Measurements from ENCODE around the gene RBKS. TPM values are rescaled to one million over a fixed set of nuclear protein-coding genes. Genes with fewer than 3 reads are reported as not detected.

The RBKS gene
- total RNA-seq, 4 donors from 2014 or later, result 1.5 to 3.1 (median 2.1) TPM

- TF ChIP-seq CTCF (IDR thresholded peaks at IDR 0.05; ENCODE audit: low read depth), result no peak
Measured at GRCh38 chr2:27829791-27830190, 60.4 kb downstream of the RBKS start.

DNA sequence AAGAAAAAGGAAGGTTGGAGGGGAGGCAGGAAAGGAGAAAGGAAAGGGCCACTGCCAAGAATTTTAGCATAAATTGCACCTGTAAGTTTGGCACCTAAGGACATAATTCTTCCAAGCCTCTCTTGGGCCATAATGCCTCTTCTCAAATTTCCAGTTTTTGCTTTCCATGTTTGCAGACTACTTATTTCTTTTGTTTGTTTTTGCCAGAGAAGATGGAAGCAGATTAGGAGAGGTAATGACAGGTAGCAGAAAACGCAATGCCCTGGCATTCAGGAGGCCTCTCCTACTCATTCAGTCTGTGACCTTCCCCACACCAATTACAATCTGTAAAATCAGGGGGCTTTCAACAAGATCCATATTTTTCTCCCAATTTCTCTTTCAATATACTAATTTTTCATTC is 61.9 kb downstream of the RBKS start:
- TF ChIP-seq CTCF (IDR thresholded peaks at IDR 0.05; ENCODE audit: low read depth), result no peak

DNA sequence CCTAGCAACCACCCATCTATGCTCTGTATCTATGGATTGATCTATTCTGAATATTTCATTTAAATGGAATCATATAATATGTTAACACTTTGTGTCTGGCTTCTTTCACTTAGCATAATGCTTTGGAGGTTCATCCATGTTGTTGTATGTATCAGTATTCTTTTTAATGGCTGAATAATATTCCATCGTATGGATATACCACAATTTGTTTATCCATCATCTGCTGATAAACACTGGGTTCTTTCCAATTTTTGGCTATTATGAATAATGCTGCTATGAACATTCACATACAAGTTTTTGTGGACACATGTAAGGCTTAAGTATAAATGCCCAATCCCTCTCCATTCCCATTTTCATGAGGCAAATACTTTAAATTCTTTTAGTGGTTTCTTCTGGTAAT is 65.8 kb downstream of the RBKS start:
- no peak for TF ChIP-seq CTCF (IDR thresholded peaks at IDR 0.05; ENCODE audit: low read depth)

GRCh38 chr2:27823569-27823968 is 66.6 kb downstream of the RBKS start:
- TF ChIP-seq CTCF (IDR thresholded peaks at IDR 0.05; ENCODE audit: low read depth), result no peak

GRCh38 chr2:27823135-27823534 is 67.1 kb downstream of the RBKS start:
- no peak for TF ChIP-seq CTCF (IDR thresholded peaks at IDR 0.05; ENCODE audit: low read depth)

- TF ChIP-seq CTCF (IDR thresholded peaks at IDR 0.05; ENCODE audit: low read depth), result no peak
Measured at GRCh38 chr2:27822049-27822448, 68.1 kb downstream of the RBKS start.

- no peak for TF ChIP-seq CTCF (IDR thresholded peaks at IDR 0.05; ENCODE audit: low read depth)
Measured at GRCh38 chr2:27815860-27816438, 74.2 kb downstream of the RBKS start.
